ENCODE measurements around the gene PIEZO2. TPM values are rescaled to one million over a fixed set of nuclear protein-coding genes. Genes with fewer than 3 reads are reported as not detected.

Gene PIEZO2
- total RNA-seq, 4 donors from 2014 or later = 0.18 to 3.0 (median 0.21) TPM

DNA sequence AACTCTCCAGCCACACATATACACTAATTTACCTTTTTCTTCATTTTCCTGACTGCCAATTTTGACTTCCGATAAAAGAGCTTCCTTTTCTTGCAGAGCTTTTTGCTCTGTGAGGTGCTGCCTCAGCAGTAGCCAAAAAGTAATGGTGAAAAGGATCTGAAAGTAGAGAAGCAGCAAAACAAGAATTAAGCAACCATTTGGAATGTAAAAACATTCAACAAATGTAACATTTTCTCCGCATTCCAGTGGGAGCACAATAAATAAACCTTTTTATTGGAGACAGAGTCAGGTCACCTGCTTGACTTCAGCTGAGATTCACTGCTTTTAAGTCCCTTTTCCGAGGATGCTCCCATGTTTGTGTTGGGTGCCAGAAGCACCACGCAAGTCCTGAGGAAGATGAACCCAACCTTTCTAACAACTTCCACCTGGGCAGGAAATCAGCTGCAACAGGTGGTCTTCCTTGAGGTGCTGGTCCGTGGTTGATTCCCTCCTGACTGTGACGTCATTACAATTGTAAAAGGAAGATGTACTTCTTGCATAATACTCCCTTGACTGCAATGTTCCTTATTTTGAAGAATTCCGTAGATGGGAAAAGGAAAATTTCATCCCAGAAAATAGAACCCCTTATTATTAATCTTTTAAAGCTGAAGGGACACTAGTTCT is 358.1 kb downstream of the PIEZO2 start:
- H3K4me3 ChIP-seq = no peak overlapping the region
- ATAC-seq (no peak), DNase-seq (no peak)
- in situ Hi-C loops (cut with MboI; ENCODE audit: low sequenced_read_pairs in 4 of 4) (no loop called here), intact Hi-C loops (cut with DNase I; ENCODE audit: low total_unique reads) (no loop called here)
- no peaks in the 10 kb centered on the region for H3K4me1 ChIP-seq
- no peaks in the 10 kb centered on the region for H3K36me3 ChIP-seq
- no peaks in the 10 kb centered on the region for H3K9me3 ChIP-seq
- no peak for TF ChIP-seq POLR2A (IDR thresholded peaks at IDR 0.05)
- TF ChIP-seq, protein P1, sequence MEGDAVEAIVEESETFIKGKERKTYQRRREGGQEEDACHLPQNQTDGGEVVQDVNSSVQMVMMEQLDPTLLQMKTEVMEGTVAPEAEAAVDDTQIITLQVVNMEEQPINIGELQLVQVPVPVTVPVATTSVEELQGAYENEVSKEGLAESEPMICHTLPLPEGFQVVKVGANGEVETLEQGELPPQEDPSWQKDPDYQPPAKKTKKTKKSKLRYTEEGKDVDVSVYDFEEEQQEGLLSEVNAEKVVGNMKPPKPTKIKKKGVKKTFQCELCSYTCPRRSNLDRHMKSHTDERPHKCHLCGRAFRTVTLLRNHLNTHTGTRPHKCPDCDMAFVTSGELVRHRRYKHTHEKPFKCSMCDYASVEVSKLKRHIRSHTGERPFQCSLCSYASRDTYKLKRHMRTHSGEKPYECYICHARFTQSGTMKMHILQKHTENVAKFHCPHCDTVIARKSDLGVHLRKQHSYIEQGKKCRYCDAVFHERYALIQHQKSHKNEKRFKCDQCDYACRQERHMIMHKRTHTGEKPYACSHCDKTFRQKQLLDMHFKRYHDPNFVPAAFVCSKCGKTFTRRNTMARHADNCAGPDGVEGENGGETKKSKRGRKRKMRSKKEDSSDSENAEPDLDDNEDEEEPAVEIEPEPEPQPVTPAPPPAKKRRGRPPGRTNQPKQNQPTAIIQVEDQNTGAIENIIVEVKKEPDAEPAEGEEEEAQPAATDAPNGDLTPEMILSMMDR (IDR thresholded peaks at IDR 0.05 in 4 of 5, conservative IDR thresholded peaks at IDR 0.05 in 1 of 5) = no peak
- no peak overlapping the region for H3K27ac ChIP-seq
- H3K27me3 ChIP-seq = no peaks in the 10 kb centered on the region

DNA sequence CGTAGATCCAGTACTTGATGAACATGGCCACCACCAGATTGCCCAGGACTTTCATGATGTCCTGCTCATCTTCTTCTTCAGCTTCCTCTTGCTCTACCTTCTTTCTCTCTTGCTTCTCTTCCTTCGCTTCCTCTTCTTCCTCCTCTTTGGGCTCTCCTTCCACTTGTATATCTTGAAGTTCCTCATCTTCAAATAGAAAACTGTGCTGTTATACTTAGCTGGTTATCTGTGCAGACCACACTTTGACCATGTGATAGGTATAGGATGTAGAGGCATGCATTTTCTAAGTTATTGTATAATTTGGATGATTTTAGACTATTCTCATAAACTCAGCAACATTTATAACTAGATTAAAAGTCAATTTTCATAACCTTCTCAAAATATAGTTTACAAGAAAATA is 360.2 kb downstream of the PIEZO2 start:
- TF ChIP-seq, protein P1 (IDR thresholded peaks at IDR 0.05 in 4 of 5, conservative IDR thresholded peaks at IDR 0.05 in 1 of 5) = no peak
- no peak for TF ChIP-seq POLR2A (IDR thresholded peaks at IDR 0.05)
- Histone ChIP-seq H3K27me3 (no peaks in the 10 kb centered on the region), H3K27ac (no peak overlapping the region), H3K4me3 (no peak overlapping the region), H3K36me3 (no peaks in the 10 kb centered on the region), H3K9me3 (no peaks in the 10 kb centered on the region), H3K4me1 (no peaks in the 10 kb centered on the region)
- intact Hi-C loops (cut with DNase I; ENCODE audit: low total_unique reads) = no loop called here
- ATAC-seq (no peak), DNase-seq (no peak)
- in situ Hi-C loops (cut with MboI; ENCODE audit: low sequenced_read_pairs in 4 of 4) = no loop called here

DNA sequence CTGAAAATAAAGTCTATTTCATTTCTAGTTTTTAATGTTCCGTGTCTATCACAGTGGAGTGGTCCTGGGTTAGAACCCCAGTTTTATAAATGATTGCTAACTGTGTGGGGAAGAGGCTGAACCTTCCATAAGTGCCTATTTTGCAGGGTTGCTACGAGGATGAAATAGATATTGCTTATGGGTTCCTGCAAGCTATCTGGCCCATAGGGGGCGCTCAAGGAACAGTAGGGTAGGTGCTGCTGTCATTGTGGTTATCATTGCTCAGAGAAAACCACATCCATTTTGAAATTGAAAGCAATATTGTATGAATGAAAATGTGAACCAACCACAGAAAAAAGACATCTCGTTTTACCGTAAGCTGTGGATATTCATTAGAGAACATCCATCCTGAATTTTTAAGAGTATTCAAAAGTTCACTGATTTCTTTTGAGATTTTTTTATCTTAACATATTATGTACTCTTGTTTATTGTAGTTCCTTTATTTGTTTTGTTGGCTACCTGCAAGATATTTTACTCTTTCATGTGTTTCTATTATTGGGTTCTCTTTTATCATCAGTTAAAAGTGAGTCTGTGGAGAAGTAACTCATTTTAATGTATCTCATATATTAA is 362.0 kb downstream of the PIEZO2 start:
- peak in 1 of 2 donors; percentile 24 for DNase-seq
- H3K4me1 ChIP-seq = no peaks in the 10 kb centered on the region
- H3K4me3 ChIP-seq = no peak overlapping the region
- in situ Hi-C loops (cut with MboI; ENCODE audit: low sequenced_read_pairs in 4 of 4) = no loop called here
- no peak overlapping the region for H3K27ac ChIP-seq
- TF ChIP-seq, protein P1 (IDR thresholded peaks at IDR 0.05 in 4 of 5, conservative IDR thresholded peaks at IDR 0.05 in 1 of 5) = peak in 4 of 5 experiments; percentile 11 to 50 (median 17)
- TF ChIP-seq POLR2A (IDR thresholded peaks at IDR 0.05) = no peak
- intact Hi-C loops (cut with DNase I; ENCODE audit: low total_unique reads) = no loop called here
- ATAC-seq = no peak
- no peaks in the 10 kb centered on the region for H3K9me3 ChIP-seq
- no peaks in the 10 kb centered on the region for H3K36me3 ChIP-seq
- H3K27me3 ChIP-seq = no peaks in the 10 kb centered on the region

DNA sequence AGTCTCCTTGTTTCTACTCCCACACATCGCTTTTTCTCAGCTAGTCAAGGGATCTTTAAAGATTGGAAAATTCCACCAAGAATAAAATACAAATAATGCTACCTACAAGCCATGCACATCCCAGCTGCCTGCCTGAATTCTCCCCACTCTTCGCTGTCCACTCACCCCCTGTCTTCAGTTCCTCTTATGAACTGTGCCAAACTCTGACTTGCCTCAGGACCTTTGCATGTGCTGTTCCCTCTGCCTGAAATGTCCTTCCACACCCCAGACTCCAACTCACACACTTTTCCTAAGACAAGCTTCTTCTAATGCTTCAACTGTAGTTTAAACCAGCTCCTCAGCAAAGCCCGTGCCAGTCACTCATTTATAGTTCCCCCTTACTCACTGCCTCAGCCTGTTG is 363.6 kb downstream of the PIEZO2 start:
- no peak for ATAC-seq
- intact Hi-C loops (cut with DNase I; ENCODE audit: low total_unique reads) = no loop called here

More for the DNA sequence above, 363.6 kb downstream of the PIEZO2 start:
- H3K36me3 ChIP-seq = no peaks in the 10 kb centered on the region
- no peaks in the 10 kb centered on the region for H3K4me1 ChIP-seq
- no peak overlapping the region for H3K4me3 ChIP-seq
- H3K27ac ChIP-seq = no peak overlapping the region
- TF ChIP-seq, protein P1 (IDR thresholded peaks at IDR 0.05 in 4 of 5, conservative IDR thresholded peaks at IDR 0.05 in 1 of 5) = no peak
- no peak for TF ChIP-seq POLR2A (IDR thresholded peaks at IDR 0.05)
- no peaks in the 10 kb centered on the region for H3K9me3 ChIP-seq
- H3K27me3 ChIP-seq = no peaks in the 10 kb centered on the region
- in situ Hi-C loops (cut with MboI; ENCODE audit: low sequenced_read_pairs in 4 of 4) = no loop called here
- no peak for DNase-seq
